Measurements from ENCODE around the gene TWSG1.
"Not testable (repeated sequence)": the region's sequence is repeated elsewhere in the genome, so short reads cannot be mapped to it uniquely, and the experiment has no call there.

Gene TWSG1

GRCh38 chr18:9336827-9337226, 2.3 kb downstream of the TWSG1 start:
- FAIRE-seq, result peak; percentile 33

GRCh38 chr18:9337873-9338272, 3.3 kb downstream of the TWSG1 start:
- FAIRE-seq, result no peak

GRCh38 chr18:9340472-9340871, 5.9 kb downstream of the TWSG1 start:
- no peak for FAIRE-seq

GRCh38 chr18:9343577-9343976, 9.0 kb downstream of the TWSG1 start:
- no peak for FAIRE-seq

GRCh38 chr18:9346775-9347174, 12.2 kb downstream of the TWSG1 start:
- no peak for FAIRE-seq

- peak; percentile 72 for FAIRE-seq
These were observed 13.6 kb downstream of the TWSG1 start for GRCh38 chr18:9348079-9348671.

- FAIRE-seq, result no peak
These were observed 14.2 kb downstream of the TWSG1 start for GRCh38 chr18:9348766-9349165.

DNA sequence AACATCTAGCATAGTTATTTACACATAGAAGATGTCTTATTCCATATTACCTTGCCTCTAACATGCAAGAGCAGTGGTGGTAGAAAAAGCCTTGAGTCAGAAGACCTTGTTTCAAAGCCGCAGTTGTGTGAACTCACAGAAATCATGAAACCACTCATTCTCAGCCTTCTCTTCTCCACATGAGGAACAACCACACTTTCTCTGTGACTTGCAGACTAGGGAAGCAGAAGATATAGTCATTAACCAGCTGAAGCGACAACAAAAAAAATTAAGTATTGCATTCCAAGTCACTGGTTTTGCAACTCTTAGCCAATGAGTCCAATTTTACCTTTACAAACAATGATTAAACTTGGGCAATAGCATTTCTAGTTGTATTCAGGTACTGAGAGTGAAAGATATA, 19.0 kb downstream of the TWSG1 start:
- no peak for FAIRE-seq

GRCh38 chr18:9354256-9354655, 19.7 kb downstream of the TWSG1 start:
- peak; percentile 8 for FAIRE-seq

DNA sequence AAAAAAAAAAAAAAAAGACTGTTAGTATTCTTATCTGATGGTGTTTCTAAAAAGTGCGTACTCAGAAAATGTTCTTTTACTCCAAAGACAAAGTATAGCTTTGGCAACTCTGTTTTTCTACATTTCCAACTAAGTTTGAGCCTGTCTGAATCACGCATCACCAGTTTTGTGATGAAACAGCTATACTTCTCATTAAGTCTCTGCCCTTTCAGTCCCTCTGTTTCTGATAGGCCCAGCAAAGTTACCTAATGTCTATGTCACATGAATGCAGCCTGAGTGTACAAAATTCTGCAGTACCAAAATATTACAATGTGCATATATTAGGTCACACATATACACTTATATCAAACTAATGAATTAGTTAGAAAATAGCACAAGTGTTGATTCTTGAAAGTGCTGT, 22.4 kb downstream of the TWSG1 start:
- FAIRE-seq, result no peak

DNA sequence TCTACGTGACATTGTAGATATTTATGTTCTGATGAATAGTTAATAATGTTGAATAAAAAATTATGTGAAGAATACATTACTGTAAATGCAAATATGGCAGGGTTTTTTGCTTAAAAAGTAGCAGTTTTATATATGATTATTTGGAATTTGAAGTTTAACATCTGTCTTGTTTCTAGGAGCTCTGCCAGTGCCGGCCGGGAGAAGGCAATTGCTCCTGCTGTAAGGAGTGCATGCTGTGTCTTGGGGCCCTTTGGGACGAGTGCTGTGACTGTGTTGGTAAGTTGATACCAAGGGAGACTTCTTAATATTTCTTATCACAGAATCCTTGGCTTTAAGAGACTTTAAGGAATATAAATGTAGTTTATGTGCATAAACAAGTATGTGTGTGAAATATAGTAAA, 25.2 kb downstream of the TWSG1 start:
- FAIRE-seq, result no peak

- FAIRE-seq, result no peak
These were observed 26.6 kb downstream of the TWSG1 start for GRCh38 chr18:9361191-9361590.

GRCh38 chr18:9362869-9363268, 28.3 kb downstream of the TWSG1 start:
- no peak for FAIRE-seq

- FAIRE-seq, result no peak
These were observed 29.7 kb downstream of the TWSG1 start for GRCh38 chr18:9364242-9364641.

GRCh38 chr18:9365406-9365805, 30.8 kb downstream of the TWSG1 start:
- FAIRE-seq, result no peak

DNA sequence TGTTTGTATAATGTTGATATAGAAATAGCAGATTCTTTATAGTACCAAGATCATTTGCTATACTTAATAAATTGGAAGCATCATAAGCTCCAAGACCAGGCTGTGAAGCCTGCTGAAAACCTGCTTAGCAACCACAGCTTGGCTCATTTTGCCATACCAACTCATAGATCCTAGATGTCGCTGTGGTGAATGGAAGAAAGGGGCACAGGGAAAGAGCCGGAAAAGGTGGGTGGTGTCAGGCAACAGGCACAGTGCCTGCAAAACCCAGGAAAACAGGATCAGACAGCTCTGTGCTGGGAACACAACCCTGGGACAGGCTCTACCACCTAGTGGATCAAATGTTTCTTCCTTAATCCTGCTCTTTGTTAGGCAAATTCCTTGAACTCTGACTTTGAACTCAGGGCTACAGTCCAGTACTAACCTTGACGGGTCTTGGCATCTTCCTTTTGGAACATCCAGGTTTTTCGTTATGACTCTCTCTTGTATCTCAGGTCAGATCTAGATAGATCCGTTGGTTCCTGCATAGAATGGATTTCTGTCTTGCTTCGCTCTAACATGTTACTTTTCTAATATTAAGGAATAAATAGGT, 31.6 kb downstream of the TWSG1 start:
- no peak for FAIRE-seq

DNA sequence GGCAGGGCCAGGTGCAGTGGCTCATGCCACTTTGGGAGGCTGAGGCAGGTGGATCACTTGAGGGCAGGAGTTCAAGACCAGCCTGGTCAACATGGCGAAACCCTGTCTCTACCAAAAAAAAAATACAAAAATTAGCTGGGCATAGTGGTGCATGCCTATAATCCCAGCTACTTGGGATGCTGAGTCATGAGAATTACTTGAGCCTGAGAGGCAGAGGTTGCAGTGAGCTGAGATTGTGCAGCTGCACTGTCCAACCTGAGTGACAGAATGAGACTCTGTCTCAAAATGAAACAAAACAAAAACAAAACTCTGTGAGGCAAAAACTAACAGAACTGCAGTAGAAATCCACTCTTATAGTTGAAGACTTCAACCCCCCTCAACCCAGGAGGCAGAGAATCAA, 38.7 kb downstream of the TWSG1 start:
- FAIRE-seq, result not testable (repeated sequence)

GRCh38 chr18:9379118-9379517, 44.5 kb downstream of the TWSG1 start:
- no peak for FAIRE-seq

GRCh38 chr18:9380101-9380500, 45.5 kb downstream of the TWSG1 start:
- no peak for FAIRE-seq

DNA sequence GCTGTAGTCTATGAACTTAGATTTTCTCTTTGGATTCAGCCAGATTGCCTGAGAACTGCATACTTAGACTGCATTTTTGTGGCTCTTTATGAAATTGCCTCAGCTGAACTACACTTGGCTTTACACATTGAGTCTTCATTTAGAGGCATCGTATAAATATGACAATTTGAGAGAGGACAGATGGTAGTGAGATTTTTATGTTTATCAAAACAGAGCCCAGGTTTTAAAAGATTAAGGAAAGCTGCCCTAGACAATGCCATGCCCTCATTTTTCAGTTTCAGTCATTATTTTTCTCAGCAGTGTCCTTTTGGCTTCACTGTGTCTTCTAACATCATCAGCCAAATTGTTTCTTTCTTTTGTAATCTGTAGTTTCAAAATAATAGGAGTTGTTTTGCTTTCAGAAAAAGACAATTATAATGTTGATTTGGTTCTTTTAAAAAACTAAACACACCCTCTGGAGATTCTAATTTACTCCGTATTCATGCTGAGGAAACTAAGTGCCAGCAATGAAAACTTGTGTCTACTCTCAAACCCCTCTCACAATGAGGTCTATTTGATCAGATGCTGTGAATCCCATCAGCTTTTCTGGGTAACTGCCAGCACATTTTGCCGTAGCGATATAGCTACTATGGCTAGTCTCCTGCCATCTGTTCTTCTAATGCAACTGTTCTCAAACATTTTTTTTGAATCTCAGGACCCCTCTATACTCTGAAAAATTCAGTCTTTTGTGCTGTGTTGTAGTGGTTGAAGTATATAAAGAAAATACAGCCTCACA, 46.2 kb downstream of the TWSG1 start:
- FAIRE-seq, result peak; percentile 98

DNA sequence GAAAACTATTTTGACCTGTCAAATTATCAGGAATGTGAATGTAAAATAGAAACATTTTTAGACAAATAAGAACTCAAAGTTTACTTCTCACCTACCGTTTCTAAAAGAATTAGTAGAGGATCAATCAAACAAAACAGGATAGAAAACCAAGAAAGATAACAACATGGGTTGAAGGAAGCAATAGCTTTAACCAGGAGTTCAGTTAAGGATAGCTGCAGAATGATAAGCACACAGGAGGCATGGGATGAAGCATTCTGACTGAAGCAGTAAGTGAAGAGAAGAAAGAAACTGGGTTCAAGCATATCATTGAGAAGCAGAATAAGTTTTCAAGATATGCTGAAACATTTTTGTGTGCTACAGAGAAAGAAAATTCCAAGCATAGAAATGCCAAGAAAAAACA, 52.3 kb downstream of the TWSG1 start:
- FAIRE-seq, result no peak

DNA sequence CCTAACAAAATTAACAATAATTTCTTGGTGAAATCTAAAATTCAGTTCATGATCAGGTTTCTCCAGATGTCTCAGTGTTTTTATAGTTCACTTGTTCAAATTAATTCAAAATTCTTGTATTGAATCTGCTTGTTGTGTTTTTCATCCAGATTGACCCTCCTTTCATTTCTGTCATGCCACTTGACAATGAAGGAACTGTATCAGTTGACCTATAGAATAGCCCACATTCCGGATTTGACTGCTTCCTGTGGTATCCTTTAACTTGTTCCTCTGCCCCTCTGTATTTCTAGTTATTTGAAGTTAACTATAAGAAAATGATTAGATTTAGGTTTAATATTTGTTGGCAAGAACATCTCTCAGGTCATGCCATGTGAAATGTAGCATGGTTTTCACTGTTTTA, 53.3 kb downstream of the TWSG1 start:
- no peak for FAIRE-seq

DNA sequence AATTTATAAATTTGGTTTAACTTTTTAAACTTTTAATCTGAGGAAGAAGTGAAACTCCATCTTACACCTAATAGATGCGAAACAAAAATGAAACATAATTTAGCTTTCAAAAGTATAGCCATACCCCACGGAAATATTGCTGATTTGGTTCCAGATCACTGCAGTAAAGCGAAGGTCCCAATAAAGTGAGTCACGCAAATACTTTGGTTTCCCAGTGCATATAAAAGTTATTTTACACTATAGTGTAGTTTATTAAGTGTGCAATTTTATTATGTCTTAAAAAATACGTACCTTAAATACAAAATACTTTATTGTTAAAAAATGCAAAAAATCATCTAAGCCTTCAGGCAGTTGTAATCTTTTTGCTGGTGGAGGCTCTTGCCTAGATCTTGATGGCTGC, 55.1 kb downstream of the TWSG1 start:
- no peak for FAIRE-seq

DNA sequence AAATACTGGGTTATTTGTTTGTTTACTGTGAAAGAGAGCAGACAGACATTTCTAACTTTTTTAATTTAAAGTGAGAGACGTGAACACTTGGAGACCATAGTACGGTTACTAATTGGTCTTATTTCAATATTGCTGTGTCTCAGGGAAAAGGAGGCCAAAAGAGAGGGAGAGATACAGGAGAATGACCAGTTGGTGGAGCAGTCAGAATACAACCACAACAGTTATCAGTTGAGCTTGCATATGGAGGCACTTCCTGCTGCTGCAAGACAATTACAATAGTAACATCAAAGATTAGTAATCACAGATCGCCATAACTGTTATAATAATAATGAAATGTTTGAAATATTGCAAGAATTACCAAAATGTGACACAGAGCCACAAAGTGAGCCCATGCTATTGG, 58.2 kb downstream of the TWSG1 start:
- FAIRE-seq, result no peak
